ENCODE data around the gene KIAA1671. TPM values are rescaled to one million over a fixed set of nuclear protein-coding genes. Genes with fewer than 3 reads are reported as not detected.
A peak's percentile ranks its signal among the peaks of the same experiment; 100 is the strongest.
"Not testable (repeated sequence)": the region's sequence is repeated elsewhere in the genome, so short reads cannot be mapped to it uniquely, and the experiment has no call there.

The KIAA1671 gene
- total RNA-seq, 1 donor from 2014 or later = 20.6 TPM

GRCh38 chr22:25203082-25203481, 250.6 kb downstream of the KIAA1671 start:
- DNase-seq = no peak

DNA sequence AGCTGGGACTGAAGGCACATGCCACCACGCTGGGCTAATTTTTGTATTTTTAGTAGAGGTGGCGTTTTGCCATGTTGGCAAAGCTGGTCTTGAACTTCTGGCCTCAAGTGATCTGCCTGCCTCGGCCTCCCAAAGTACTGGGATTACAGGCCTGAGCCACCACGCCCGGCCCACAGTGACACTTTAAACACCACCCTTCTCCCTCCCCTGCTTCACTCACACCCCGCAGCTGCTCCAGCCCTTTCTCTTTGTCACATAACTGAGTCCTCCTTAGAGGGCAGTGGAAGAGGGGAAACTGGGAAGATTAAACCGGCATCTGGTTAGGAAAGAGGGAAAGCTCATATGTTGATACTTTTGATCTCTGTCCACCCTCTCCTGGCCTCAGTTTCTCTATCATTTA, 252.0 kb downstream of the KIAA1671 start:
- not testable (repeated sequence) for DNase-seq

- DNase-seq = no peak
These were observed 253.3 kb downstream of the KIAA1671 start for GRCh38 chr22:25205847-25206246.

- no peak for DNase-seq
These were observed 254.5 kb downstream of the KIAA1671 start for GRCh38 chr22:25206998-25207397.

DNA sequence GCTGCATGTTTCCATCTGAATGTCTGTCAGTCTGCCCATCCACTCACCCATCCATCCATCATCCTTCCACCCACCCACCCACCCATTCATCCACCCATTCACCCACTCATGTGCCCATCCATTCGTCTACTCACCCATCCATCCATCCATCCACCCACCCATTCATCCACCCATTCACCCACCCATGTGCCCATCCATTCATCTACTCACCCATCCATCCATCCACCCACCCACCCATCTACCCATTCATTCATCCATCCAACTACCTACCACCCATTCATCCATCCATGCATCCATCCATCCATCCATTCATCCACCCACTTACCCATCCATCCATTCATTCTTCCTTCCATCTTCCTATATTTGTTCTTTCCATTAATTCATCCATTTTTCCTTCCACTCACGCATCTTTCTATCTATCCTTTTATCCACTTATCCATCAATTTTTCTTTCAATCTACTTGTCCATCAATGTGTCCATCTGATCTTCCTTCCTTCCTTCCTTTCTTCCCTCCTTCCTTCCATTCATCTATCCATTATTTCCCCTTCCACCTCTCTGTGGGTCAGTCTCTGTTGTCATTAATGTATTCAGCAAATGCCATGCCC, 255.1 kb downstream of the KIAA1671 start:
- DNase-seq = no peak

GRCh38 chr22:25208328-25208727, 255.8 kb downstream of the KIAA1671 start:
- no peak for DNase-seq

- DNase-seq = no peak
These were observed 256.4 kb downstream of the KIAA1671 start for GRCh38 chr22:25208743-25209505.

DNA sequence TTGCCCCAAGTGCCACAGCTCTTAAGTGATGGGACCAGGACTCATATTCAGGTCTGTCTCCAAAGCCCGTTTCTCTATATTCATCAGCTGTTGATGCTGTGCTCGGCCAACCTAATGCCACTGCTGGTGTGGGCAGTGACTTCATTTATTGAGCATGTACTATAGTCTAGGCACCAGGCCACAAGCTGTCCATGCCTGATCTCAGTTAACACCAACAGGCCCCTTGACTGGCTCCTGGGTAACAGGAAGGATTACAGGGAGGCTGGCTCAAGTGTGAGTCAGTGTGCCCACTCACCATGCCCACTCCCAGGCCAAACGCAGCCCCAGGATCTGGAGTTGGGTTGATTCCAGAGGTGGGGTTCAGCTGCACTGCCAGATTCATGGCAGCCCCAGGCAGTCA, 258.3 kb downstream of the KIAA1671 start:
- no peak for DNase-seq

DNA sequence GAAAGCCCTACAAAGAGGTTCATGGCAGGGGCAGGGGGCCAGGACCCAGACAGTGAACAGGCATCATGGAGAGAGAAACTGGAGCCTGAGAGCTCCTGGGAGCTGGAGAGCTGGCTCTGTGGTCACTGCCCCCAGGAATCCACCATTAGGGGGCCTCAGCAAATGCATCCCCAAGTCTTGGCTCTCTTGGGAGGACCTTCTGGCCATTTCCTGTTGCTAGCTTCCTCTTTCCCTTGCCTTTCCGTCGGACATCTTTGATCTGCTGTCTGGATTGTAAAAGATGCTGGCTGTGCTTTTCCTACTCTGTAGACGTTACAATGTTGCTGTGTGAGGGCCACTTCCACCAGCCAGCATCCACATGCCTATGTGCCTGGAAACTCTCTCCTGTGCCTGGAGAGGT, 259.8 kb downstream of the KIAA1671 start:
- DNase-seq = no peak

DNA sequence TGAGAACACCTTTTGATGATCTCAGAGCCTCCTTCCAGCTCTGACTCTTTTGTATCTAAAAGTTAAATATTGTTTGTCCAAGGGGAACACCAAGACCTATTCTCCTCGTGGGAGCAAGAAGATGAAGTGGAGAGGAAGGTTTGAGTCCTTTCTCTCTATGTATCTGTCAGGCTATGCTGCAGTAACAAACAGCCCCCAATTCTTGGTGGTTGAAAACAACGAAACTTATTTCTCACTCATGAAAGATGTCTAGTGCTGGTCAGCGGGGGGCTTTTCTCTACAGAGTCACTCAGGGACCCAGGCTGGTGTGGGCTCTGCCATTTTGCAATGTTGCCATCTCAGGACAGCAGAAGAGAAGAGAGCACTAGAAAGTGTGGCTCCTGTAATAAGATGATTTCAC, 260.7 kb downstream of the KIAA1671 start:
- DNase-seq = no peak

DNA sequence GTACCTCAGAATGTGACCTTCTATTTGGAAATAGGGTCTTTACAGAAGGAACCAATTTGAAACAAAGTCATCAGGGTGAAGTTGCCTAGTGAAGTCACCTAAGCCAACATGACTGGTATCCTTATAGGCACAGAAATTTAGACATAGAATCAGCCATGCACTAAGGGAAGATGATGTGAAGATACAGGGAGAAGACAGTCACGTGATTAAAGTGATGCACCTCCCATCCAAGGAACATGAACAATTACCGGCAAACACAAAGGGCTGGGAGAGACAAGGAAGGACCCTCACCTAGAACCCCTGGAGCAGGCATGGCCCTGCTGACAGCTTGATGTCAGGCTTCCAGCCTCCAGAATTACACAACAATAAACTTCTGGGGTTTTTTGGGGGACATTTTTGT, 263.7 kb downstream of the KIAA1671 start:
- DNase-seq = no peak

GRCh38 chr22:25219211-25219689, 266.7 kb downstream of the KIAA1671 start, which contains the start of gene CRYBB2:
Gene CRYBB2, plus strand, starts transcription at chr22:25219639. Its CDS starts 1,791 bp downstream, at chr22:25221430.
- no peak for DNase-seq

- DNase-seq = no peak
These were observed 267.5 kb downstream of the KIAA1671 start for GRCh38 chr22:25219948-25220442.

- no peak for DNase-seq
These were observed 269.3 kb downstream of the KIAA1671 start for GRCh38 chr22:25221790-25222189.

DNA sequence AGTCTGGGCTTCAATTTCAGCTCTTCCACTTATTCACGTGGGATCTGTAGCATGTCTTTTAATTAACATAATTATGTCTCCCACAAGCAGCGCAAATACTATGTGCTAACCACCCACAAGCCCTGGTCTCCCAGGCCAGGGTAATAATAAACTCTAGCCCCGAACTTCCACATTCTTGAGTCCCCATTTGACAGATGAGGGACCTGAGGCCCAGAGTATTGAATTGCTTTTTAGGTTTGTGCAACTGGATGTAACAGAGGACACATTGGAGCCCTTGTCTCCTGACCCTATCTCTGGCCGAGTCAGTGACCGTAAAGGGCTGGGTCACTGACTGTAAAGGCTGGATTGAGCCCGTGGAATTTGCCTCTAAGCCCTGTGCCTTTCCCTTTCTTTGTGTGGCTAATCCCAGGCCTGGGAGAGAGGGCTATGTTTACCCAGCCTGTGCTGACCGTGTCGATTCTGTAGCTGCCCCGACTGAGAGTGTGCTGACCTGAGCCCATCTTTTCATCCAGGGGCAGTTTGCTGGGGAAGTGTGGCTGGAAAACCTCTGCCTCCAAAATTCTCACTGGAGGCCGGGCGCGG, 270.8 kb downstream of the KIAA1671 start:
- DNase-seq = no peak

- no peak for DNase-seq
These were observed 276.3 kb downstream of the KIAA1671 start for GRCh38 chr22:25228822-25229221.

GRCh38 chr22:25230760-25231159, 278.2 kb downstream of the KIAA1671 start:
- not testable (repeated sequence) for DNase-seq

DNA sequence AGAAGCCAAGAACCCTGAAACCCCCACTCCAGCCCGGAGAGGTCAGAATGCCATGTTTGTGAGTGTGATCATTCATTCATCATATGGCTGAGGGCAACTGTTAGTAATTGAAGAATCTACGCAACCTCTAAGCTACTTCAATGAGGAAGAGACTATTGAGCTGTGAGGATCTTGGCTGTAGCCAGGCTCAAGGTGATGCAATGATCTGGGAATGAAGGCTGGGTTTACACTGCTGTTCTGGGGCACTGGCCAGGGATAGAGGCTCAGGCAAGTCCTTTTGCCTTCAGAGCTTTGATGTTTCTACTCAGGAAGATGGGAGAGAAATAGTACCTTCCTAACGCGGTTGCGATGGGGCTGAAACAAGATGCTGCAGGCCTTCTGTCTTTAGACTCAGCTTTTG, 279.8 kb downstream of the KIAA1671 start:
- DNase-seq = no peak

DNA sequence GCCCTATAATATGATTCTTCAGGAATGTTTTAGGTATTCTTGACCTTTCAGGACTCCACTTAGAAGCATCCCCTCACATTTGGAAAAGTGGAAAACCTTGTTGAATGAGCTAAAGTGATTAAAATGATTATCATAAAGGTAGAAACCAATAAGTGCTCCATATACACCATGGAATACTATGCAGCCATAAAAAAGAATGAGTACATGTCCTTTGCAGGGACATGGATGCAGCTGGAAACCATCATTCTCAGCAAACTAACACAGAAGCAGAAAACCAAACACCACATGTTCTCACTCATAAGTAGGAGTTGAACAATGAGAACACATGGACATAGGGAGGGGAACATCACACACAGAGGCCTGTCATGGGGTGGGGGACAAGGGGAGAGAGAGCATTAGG, 281.2 kb downstream of the KIAA1671 start:
- not testable (repeated sequence) for DNase-seq

DNA sequence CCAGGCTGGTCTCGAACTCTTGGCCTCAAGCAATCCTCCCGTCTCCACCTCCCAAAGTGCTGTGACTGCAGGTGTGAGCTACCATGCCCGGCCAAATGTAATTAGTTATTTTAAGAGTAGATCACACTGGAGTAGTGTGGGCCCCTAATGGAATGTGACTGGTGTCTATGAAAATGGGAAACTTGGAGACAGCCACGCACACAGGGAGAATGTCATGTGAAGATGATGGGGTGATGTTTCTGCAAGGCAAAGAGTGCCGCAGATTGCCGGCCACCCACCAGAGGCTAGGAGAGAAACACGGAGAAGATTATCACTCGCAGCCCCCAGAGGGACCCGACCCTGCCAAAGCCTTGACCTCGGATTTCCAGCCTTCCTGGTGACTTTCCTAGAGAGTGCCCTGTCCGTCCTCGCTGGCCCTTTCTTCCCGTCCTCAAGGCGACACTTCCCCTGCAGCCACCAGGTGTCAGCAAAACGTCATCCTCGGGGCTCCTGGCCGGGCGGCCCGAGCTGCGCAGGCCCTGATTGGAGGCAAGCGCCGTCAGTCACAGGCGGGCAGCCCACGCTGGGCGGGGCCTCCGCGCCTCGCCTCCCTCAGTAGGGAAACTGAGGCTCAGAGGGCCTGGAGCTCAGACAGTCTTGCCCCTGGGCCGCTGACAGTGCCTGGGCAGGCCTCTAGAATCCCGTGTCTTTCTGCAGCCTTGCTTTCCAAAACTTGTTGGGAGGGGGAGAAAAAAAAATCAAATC, 283.2 kb downstream of the KIAA1671 start:
- peak; percentile 10 for DNase-seq

GRCh38 chr22:25236417-25236816, 283.9 kb downstream of the KIAA1671 start:
- no peak for DNase-seq

DNA sequence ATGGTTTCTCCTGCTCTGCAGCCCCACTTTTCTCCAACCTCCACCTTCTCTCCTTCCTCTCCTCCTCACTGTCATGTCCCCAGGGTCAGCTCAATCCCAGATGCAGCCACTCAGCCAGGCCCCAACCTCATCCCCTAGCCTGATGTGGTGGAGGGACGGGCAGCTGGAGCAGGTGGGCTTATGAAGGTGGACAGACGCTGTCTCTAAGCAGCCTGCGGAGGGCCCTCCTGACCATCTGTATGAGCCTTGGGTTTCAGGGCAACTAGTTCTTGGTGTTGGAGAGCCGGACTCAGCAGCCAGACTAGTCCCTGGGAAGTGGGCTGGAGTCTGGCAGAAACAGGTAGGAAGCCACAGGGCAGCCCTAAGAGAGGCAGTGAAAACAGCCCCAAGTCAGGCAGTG, 285.0 kb downstream of the KIAA1671 start:
- DNase-seq = no peak
